ENCODE results near the gene RNF5.

GRCh38 chr6:32149932-32150870 lies 28.0 kb upstream of the RNF5 start:
- TF ChIP-seq CTCF (IDR thresholded peaks at IDR 0.05; ENCODE audit: low read length) (no peak), EZH2 (IDR thresholded peaks at IDR 0.05; ENCODE audit: borderline replicate concordance, low read length) (no peak)
